ENCODE results near the gene INTS13.
"Not testable (repeated sequence)": the region's sequence is repeated elsewhere in the genome, so short reads cannot be mapped to it uniquely, and the experiment has no call there.

INTS13 gene

DNA sequence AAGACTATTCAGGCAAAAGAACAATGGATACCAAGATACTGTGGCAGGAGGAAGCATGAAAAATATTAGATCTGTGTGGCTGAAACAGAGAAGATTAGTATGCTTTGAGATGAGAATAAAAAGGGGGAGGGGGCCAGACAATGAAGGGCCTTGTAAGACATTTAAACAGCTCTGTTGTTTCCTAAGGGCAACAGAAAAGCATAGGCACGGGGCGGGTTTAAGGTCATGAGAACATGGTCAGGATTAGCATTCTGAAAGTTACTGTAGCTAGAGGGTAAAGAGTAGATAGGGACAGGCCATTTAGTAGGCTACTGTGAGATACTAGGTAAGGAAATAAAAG, 18.6 kb downstream of the INTS13 start:
- DNase-seq (ENCODE audit: low read depth, low spot score) = no peak
- CTCF ChIA-PET = interaction anchor here (0.9 to 2.2 kb wide), 7 partner anchors 9 to 389 kb away, joined by 3 to 11 read pairs (median 3); no protein-coding TSS in a partner anchor
- POLR2A ChIA-PET = no interaction called here
- H3K4me3 ChIP-seq (ENCODE audit: low read depth, low read length) = no peak overlapping the region
- TF ChIP-seq, protein P1, sequence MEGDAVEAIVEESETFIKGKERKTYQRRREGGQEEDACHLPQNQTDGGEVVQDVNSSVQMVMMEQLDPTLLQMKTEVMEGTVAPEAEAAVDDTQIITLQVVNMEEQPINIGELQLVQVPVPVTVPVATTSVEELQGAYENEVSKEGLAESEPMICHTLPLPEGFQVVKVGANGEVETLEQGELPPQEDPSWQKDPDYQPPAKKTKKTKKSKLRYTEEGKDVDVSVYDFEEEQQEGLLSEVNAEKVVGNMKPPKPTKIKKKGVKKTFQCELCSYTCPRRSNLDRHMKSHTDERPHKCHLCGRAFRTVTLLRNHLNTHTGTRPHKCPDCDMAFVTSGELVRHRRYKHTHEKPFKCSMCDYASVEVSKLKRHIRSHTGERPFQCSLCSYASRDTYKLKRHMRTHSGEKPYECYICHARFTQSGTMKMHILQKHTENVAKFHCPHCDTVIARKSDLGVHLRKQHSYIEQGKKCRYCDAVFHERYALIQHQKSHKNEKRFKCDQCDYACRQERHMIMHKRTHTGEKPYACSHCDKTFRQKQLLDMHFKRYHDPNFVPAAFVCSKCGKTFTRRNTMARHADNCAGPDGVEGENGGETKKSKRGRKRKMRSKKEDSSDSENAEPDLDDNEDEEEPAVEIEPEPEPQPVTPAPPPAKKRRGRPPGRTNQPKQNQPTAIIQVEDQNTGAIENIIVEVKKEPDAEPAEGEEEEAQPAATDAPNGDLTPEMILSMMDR (IDR thresholded peaks at IDR 0.05; ENCODE audit: insufficient read depth, low read length, missing control alignments) = no peak

DNA sequence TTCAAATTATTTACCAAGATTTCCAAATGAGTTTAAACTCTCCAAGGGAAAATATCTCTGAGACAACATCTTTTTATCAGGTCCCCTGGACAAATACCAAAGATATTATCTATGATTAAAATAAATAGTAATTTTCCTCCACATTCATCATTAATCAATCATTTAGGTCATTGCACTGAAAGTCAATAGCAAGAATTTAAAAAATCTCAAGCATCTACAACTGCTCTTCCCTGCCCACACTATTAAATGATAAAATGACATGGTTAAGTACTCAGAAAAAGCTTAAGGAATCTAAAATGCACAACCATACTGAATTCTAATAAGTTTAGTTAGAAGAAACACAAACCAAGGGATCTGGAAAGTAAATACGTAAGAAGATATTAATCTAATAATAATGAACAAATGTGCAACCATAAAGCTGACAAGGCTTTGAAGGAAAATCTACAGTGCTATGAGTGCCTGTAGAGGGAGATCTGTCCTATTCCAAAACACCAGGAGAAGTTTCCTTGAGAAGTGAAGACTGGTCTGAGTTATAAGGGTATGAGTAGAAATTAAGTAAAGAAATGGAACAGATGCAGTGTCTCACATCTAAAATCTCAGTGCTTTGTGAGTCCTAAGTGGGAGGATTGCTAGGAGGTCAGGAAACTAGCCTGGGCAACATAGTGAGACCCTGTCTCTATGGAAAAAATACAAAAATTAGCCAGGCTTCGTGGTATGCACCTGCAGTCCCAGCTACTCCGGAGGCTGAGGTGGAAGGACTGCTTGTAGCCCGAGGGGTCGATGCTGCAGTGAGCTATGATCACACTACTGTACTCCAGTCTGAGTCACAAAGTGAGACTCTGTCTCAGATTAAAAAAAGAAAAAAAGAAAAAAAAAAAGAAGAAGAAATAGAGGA, 19.2 kb downstream of the INTS13 start:
- POLR2A ChIA-PET = interaction anchor here (0.7 kb wide), 1 partner anchor 20 kb away, joined by 3 read pairs; no protein-coding TSS in a partner anchor
- CTCF ChIA-PET = interaction anchor here (0.9 to 2.2 kb wide), 8 partner anchors 9 to 390 kb away, joined by 3 to 11 read pairs (median 4); no protein-coding TSS in a partner anchor
- no peak for DNase-seq (ENCODE audit: low read depth, low spot score)
- H3K4me3 ChIP-seq (ENCODE audit: low read depth, low read length) = no peak overlapping the region
- TF ChIP-seq, protein P1 (IDR thresholded peaks at IDR 0.05; ENCODE audit: insufficient read depth, low read length, missing control alignments) = no peak

GRCh38 chr12:26906704-26907103, 31.1 kb downstream of the INTS13 start:
- TF ChIP-seq, protein P1 (IDR thresholded peaks at IDR 0.05; ENCODE audit: insufficient read depth, low read length, missing control alignments) = no peak
- ChIA-PET POLR2A (no interaction called here), CTCF (no interaction called here)
- DNase-seq (ENCODE audit: low read depth, low spot score) = no peak
- H3K4me3 ChIP-seq (ENCODE audit: low read depth, low read length) = no peak overlapping the region

DNA sequence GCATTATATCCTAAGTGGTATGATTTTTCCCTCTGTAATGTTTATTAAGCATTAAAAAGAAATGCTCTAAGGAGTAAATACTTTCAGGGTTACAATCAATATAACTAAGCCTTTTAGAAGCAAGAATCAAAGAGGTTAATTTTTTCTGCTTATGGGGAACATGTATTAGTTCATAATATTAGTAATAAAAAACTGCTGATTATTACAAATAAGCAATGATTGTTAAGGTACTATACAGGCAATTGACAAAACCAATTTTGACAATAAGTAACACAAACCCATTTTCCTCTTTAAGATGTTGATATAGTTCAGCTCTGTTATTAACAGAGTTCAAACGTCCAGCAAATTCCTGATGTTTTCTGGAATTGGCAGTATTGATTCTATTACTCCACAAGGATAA, 31.8 kb downstream of the INTS13 start:
- no peak overlapping the region for H3K4me3 ChIP-seq (ENCODE audit: low read depth, low read length)
- ChIA-PET CTCF (interaction anchor here (1.6 kb wide), 1 partner anchor 21 kb away, joined by 6 read pairs; no protein-coding TSS in a partner anchor), POLR2A (no interaction called here)
- DNase-seq (ENCODE audit: low read depth, low spot score) = no peak
- TF ChIP-seq, protein P1 (IDR thresholded peaks at IDR 0.05; ENCODE audit: insufficient read depth, low read length, missing control alignments) = no peak

- CTCF ChIA-PET = interaction anchor here (3.1 kb wide), 1 partner anchor 18 kb away, joined by 17 read pairs; no protein-coding TSS in a partner anchor
- H3K4me3 ChIP-seq (ENCODE audit: low read depth, low read length); POLR2A ChIA-PET; DNase-seq (ENCODE audit: low read depth, low spot score): not testable (repeated sequence)
These were observed 34.4 kb downstream of the INTS13 start for GRCh38 chr12:26903396-26903795.

GRCh38 chr12:26896913-26897312, 40.9 kb downstream of the INTS13 start:
- ChIA-PET POLR2A (no interaction called here), CTCF (interaction anchor here (0.7 to 7.1 kb wide), 2 partner anchors 10 to 20 kb away, joined by 3 to 78 read pairs; no protein-coding TSS in a partner anchor)
- H3K4me3 ChIP-seq (ENCODE audit: low read depth, low read length) = no peak overlapping the region
- no peak for DNase-seq (ENCODE audit: low read depth, low spot score)
- TF ChIP-seq, protein P1 (IDR thresholded peaks at IDR 0.05; ENCODE audit: insufficient read depth, low read length, missing control alignments) = no peak

Data from AG04449 (cell line).